HG03469 (cell line): ENCODE measurements around the gene SLF1.
"Not testable (repeated sequence)": the region's sequence is repeated elsewhere in the genome, so short reads cannot be mapped to it uniquely, and the experiment has no call there.

ENCODE experiments used
- ATAC-seq: cut with Tn5 transposase; IDR thresholded peaks from one replicate; pipeline ENCODE4 v1.9.1; 2021; ENCODE audit warnings: mild to moderate bottlenecking, moderate library complexity, moderate number of reproducible peaks; ENCODE audit not compliant: unreplicated experiment

The SLF1 gene

GRCh38 chr5:94618493-94619328, at the start of gene SLF1, which contains the start of gene KIAA0825:
Gene SLF1 (plus strand): TSS chr5:94618669. CDS start chr5:94628811, 10,142 bp downstream.
Gene KIAA0825 (minus strand): TSS chr5:94618604. CDS start chr5:94537126, 81,478 bp downstream.
- peak; percentile 89 for ATAC-seq

GRCh38 chr5:94571415-94571814, 47.1 kb upstream of the SLF1 start:
- no peak for ATAC-seq

- not testable (repeated sequence) for ATAC-seq
Observed at GRCh38 chr5:94573349-94573748, 45.1 kb upstream of the SLF1 start.

- no peak for ATAC-seq
Observed at GRCh38 chr5:94575196-94575595, 43.3 kb upstream of the SLF1 start.

DNA sequence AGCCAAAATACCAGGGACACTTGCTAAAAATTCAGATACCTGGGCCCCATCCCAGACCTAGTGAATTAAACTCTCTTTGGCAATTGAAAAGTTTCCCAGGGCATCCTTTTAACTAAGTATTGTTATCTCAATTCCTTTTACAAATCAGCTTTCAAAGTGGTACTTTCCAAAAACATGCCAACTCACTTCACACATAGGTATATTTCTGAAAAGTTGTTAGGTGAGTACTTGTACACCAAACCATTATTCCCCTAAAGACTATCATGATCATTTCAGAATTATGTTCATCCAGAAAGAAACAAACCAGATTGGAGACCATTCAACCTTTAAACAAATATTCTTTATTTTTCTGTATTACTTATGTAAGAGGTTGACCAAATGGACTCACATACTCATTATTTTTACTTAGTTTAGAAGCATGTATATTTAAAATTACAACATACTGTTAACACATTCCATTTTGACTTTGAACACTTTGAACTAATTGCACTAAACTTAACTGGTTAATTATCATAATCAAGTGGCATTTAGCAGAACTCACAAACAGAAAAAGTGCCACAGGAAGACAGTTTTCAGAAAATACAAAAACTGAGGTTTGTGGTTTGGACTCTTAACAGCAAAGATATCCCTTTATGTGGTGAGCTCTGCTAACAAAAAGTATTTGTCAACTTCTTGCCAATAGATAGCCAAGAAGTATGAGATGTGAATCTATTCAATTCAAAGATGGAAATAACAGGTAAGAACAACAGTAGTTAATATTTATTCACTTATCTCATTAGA, 40.8 kb upstream of the SLF1 start:
- ATAC-seq: peak; percentile 88

- no peak for ATAC-seq
Observed at GRCh38 chr5:94595281-94595840, 23.1 kb upstream of the SLF1 start.

DNA sequence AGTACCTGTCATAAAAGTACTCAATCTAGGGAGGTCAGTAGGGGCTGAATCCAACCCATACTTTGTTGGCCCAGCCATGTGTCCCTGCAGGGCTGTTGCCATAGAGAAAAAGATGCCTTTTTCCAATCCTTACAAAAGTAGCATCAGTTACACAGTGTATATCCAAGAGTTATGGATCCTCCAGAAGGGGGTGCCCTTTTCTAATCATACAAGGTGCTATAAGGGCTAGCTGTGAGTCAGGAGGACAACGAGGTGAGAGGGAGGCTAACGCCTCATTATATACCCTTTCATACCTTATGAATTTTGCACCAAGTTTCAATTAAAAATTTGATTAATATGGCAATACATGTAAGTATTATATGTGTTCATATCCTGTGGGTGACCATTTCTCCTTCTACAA, 4.9 kb upstream of the SLF1 start:
- ATAC-seq: no peak

GRCh38 chr5:94614156-94614805, 4.2 kb upstream of the SLF1 start:
- ATAC-seq: no peak

DNA sequence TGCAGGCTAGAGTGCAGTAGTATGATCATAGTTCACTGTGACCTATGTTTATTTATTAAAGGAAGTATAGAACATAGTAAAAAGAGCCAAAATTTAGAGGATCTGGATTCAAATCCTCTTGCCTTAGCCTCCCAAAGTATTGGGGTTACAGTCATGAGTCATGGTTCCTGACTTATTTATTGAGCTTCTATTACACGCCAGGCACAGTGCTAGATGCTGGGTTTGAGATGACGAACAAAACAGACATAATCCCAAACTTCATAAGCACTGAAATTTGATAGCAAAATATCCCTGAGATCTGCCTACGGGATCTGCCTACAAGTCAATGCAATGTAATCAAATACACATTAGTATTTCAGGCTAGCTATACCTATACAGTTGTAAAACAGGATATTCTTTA, 2.6 kb upstream of the SLF1 start:
- no peak for ATAC-seq

DNA sequence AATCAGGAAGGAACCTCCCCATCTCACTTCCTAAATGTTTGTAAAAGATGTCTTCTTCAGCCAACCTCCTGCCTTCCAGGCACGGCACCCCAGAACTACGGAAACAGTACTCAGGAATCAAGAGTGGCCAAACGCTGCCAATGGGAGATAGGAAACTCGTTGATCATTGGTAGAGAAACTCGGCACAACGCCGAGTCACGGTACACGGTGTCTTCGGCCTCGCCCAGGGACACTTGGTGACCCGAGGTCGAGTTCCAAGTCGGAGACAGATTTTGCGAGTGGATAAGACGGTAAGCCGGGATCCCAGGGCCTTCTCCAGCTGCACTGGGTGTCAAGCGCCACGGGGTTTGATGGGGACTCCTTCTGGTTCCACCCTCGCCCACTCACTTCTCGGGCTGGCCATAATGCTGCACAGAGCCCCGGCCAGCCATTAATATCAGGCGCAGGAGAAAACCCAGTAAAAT, 408 bp upstream of the SLF1 start:
- ATAC-seq: peak; percentile 20

GRCh38 chr5:94620256-94620655, 1.8 kb downstream of the SLF1 start:
- no peak for ATAC-seq

DNA sequence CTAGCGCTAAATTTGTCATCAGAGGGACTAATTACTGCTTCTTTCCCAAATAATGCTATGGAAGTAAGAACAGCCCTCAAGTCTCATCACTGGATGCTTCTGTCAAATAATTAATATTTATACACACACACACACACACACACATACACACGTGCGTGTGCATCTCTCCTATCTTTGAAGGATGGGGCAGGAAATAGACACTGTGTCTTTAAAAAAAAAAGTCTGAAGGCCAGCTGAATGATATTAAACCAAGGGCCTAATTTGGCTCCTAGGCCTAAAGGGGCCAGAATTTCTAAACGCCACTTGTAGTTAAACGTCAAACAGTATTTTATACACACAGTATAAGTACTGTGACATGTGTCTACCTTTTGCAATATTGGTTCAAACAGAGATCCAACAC, 3.3 kb downstream of the SLF1 start:
- ATAC-seq: no peak

- no peak for ATAC-seq
Observed at GRCh38 chr5:94623011-94623410, 4.5 kb downstream of the SLF1 start.

DNA sequence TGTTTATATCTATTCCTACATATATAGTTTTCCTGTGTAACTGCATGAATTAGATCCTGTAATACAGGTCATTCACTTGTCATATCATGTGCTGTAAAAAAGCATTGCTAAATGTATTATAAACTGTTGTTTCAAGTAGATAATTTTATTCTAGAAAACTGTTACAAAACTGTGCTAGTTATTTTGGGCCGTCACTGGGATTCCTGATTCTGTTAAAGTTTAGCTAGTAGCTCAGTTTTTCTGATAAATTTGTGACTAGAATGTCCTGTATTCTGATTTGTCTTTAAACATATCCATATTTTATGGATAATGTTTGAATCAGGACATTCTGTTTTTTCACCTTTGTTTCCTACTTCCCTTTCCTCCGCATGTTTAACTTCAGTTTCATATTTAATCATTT, 5.4 kb downstream of the SLF1 start:
- no peak for ATAC-seq

DNA sequence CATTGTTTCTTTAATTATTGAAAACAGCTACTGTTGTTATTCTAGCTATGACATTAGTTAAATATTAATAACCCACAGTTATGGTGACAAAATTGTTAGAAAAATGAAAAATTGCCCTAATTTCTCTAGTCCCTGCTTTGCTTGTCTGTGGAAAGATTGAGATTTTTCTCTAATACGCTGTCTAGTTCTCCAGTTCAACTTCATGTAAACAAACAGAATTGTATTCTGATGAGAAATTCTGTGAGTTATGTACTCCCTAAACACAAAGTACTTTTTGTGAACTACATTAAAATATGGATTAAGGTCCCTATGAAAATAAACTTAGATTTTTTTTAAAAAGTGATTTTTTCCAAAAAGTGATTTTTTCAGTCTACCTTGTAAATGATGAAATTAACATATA, 8.7 kb downstream of the SLF1 start:
- no peak for ATAC-seq

DNA sequence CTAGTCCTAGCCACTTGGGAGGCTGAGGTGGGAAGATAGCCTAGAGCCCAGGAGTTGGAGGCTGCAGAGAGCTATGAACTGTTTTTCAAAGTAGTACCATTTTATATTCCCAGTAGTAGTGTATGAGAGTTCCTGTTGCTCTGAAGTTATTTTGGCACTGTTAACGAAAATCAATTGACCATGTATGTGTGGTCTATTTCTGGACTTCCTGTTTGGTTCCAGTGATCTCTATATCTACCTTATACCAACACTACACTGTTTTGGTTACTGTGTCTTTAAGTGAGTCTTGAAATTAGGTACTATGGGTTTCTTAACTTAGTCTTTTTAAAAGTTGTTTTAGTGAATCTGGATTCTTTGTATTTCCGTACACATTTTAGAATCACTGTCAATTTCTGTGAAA, 13.6 kb downstream of the SLF1 start:
- ATAC-seq: peak; percentile 99

DNA sequence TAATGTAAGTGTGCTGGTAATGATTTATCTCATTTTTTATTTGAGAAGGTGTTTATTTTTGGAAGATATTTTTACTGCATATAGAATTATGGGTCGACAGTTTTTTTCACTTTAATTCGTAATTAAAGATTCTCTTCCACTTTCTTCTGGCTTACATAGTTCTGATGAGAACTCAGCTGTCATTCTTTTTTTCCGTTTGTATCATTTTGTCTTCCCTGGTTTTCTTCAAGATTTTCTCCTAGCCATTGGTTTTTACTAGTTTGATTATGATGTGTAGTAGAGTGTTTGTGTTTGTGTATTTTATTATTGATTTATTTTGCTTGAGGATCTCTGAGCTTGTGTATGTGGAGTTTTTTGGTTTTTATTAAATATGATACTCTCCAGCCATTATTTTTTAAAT, 21.7 kb downstream of the SLF1 start:
- no peak for ATAC-seq

DNA sequence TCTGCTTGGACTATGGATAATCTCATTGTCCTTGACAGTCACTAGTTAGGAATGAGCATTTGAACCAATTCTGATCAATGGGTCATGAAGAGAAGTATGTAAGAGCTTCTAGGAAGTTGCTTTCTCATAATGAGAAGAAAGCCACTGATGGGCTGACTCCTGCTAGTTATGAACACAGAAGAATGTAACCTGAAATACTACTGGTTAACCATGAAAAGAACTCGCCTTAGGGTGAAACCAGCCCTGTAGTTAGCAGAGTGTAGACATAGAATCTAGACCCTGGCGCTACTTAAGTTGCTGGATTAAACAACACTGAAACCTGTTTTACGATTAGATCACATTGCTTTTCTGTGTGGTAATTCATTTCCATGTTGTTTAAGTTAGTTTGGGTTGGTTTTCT, 26.6 kb downstream of the SLF1 start:
- no peak for ATAC-seq

DNA sequence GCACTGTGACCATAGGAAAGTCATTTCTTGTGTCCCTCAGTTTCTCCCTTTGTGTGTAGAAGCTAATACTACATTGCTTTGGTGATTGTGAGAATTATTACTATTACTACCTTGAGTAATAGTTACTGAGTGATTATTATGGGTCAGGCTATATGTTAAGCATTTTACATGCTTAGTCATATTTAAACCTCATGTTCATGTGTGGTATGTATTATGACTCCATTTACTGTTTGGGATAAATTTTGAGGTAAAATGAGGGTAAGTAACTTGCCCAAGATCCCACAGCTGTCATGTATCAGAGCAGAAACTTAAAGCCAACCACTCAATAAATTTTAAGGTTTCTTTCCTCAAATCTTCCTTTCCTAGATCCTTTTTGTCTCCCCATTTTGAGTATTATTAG, 28.3 kb downstream of the SLF1 start:
- no peak for ATAC-seq

DNA sequence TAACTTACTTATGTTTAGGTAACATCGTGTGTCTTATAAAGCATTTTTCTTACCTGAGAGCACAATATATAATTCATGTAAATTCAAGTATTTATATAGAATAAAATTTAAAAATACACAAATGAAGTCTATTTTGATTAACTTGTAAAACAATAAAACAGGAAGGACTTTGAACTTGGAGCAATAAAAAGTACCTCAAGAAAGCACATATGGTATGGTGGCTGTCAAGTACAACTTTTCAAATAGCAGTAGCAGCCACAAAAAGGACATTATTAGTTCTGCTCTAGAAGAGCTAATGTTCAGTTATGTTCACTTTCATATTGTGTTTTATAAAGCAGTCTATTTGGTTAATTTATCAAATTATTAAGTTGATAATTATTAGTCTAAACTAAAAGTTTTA, 31.4 kb downstream of the SLF1 start:
- ATAC-seq: no peak

- ATAC-seq: no peak
Observed at GRCh38 chr5:94658272-94658671, 39.8 kb downstream of the SLF1 start.
